Body of pancreas (tissue), 4 donors: ENCODE measurements around the gene SLC24A3. TPM values are rescaled to one million over a fixed set of nuclear protein-coding genes. Genes with fewer than 3 reads are reported as not detected.

Source experiments
- ATAC-seq: fragments of 150-250 bp; one replicate; pipeline ENCODE4 v1.9.1; 2016
- DNase-seq, 4 donors: peaks; one replicate each; pipeline ENCODE4 v3.0.0-alpha.2; 2019
- H3K27ac ChIP-seq, 4 donors: fragments of 200-600 bp; sonication (generic); 1 replicate in 3 of 4; 2 replicates in 1 of 4; pipeline versions ENCODE4 v1.5.1 to v1.6.1; 2016 to 2019; ENCODE audit warnings: mild to moderate bottlenecking in 1 of 4, mixed read lengths in 1 of 4, moderate library complexity in 1 of 4
- H3K27me3 ChIP-seq, 2 donors: fragments of 200-600 bp; sonication (generic); one replicate each; pipeline ENCODE4 v1.6.0; 2016; ENCODE audit warnings: mild to moderate bottlenecking in 1 of 2
- H3K36me3 ChIP-seq, 2 donors: fragments of 200-600 bp; sonication (generic); replicated peaks in 1 of 2; 2 replicates each; pipeline ENCODE4 v1.5.1; 2016; ENCODE audit warnings: low read depth in 2 of 2; ENCODE audit not compliant: insufficient read depth in 1 of 2
- H3K4me1 ChIP-seq: fragments of 200-600 bp; sonication (generic); one replicate; pipeline ENCODE4 v1.6.0; 2016
- H3K4me3 ChIP-seq, 2 donors: fragments of 200-600 bp; sonication (generic); 1 replicate in 1 of 2; 2 replicates in 1 of 2; pipeline ENCODE4 v1.5.1; 2016 to 2019
- H3K9me3 ChIP-seq, 3 donors: fragments of 200-600 bp; sonication (generic); 1 replicate in 2 of 3; 2 replicates in 1 of 3; pipeline ENCODE4 v1.5.1; 2016
- POLR2A ChIP-seq, 3 donors: fragments of 450-650 bp; IDR thresholded peaks; one replicate each; pipeline ENCODE4 v1.6.1; 2016; ENCODE audit warnings: antibody characterized with exemption in 3 of 3, mild to moderate bottlenecking in 2 of 3
- WGBS, 2 donors: methylation state at CpG; one replicate each; pipeline ENCODE4 v1.1.5; 2017; 5-methylcytosine and 5-hydroxymethylcytosine counted together
- intact Hi-C: fragments of 100-400 bp; cut with DNase I; formaldehyde crosslinking; loops from one replicate; pipeline ENCODE4 v1.15.1; 2023
- total RNA-seq, 2 donors: library from RNA; depleted of rRNA; stranded (reverse); fragments of >200 nt; gene quantifications; one replicate each; pipeline ENCODE4 v1.1.0, GENCODE V29; 2016
- TF ChIP-seq, protein P1 (sequence below), 7 experiments: fragments of 450-650 bp in 4 of 7; fragments of 200-600 bp in 3 of 7; sonication (generic) in 3 of 7; IDR thresholded peaks; one replicate each; pipeline ENCODE4 v1.5.1; 2016 to 2019; ENCODE audit warnings: antibody characterized with exemption in 7 of 7

Gene SLC24A3
- total RNA-seq, 2 donors from 2014 or later, result 0.66 to 1.0 TPM

DNA sequence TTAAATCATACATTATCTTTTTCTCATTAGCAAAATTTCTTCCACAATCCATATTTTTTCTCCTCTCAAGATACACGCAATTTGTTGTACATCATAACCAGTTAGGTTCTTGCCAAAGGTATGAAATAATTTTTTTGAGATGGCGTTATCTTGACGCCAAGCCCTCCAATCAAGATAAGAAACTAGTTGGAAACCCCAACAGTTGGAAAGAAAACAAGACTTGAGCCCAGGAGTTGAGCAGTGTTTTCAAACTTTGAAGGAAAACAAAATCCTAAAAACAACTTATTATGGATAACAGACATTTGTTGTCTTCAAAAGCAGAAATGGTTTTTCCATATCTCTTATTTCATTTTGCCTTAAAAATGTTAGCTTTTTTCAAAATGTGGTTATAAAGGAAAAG is 184.8 kb downstream of the SLC24A3 start:
- Histone ChIP-seq H3K27ac (no peak overlapping the region), H3K9me3 (peaks cover 0 to 12% (median 0%) of the 10 kb centered on the region in 3 donors), H3K36me3 (no peaks in the 10 kb centered on the region), H3K4me3 (no peak overlapping the region), H3K27me3 (no peaks in the 10 kb centered on the region), H3K4me1 (no peaks in the 10 kb centered on the region)
- TF ChIP-seq, protein P1, sequence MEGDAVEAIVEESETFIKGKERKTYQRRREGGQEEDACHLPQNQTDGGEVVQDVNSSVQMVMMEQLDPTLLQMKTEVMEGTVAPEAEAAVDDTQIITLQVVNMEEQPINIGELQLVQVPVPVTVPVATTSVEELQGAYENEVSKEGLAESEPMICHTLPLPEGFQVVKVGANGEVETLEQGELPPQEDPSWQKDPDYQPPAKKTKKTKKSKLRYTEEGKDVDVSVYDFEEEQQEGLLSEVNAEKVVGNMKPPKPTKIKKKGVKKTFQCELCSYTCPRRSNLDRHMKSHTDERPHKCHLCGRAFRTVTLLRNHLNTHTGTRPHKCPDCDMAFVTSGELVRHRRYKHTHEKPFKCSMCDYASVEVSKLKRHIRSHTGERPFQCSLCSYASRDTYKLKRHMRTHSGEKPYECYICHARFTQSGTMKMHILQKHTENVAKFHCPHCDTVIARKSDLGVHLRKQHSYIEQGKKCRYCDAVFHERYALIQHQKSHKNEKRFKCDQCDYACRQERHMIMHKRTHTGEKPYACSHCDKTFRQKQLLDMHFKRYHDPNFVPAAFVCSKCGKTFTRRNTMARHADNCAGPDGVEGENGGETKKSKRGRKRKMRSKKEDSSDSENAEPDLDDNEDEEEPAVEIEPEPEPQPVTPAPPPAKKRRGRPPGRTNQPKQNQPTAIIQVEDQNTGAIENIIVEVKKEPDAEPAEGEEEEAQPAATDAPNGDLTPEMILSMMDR (IDR thresholded peaks at IDR 0.05), result no peak
- TF ChIP-seq POLR2A (IDR thresholded peaks at IDR 0.05), result no peak
- intact Hi-C loops, result no loop called here
- DNase-seq, result no peak
- no peak for ATAC-seq
- WGBS, 2 donors, result 12 to 20% methylated on average over 3 of the region's 3 CpGs

DNA sequence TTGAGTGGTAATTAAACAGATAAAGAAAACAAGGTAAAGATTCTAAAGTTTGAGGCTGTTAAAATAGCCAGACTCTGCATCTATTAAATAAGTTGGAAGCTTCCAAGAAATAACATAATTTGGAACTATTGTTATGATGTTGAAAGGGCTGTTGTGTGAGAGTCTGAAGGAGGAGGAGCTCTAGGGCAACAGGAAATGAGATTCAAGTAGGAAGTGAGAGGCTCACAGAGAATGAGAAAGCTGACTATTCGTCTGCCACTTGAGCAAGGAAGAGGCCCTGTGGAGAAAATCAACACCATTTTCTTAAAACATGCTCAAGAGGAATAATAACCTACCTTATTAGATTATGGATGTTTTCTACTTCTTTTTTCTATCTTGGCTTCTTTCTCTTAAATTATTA is 185.2 kb downstream of the SLC24A3 start:
- TF ChIP-seq, protein P1 (IDR thresholded peaks at IDR 0.05), result no peak
- no peak for TF ChIP-seq POLR2A (IDR thresholded peaks at IDR 0.05)
- Histone ChIP-seq H3K4me3 (no peak overlapping the region), H3K27ac (no peak overlapping the region), H3K4me1 (no peaks in the 10 kb centered on the region), H3K36me3 (no peaks in the 10 kb centered on the region), H3K27me3 (no peaks in the 10 kb centered on the region), H3K9me3 (peaks cover 0 to 12% (median 0%) of the 10 kb centered on the region in 3 donors)
- intact Hi-C loops, result no loop called here
- no peak for DNase-seq
- WGBS, 2 donors, result 37 to 47% methylated on average over 1 of the region's 1 CpG
- ATAC-seq, result no peak

DNA sequence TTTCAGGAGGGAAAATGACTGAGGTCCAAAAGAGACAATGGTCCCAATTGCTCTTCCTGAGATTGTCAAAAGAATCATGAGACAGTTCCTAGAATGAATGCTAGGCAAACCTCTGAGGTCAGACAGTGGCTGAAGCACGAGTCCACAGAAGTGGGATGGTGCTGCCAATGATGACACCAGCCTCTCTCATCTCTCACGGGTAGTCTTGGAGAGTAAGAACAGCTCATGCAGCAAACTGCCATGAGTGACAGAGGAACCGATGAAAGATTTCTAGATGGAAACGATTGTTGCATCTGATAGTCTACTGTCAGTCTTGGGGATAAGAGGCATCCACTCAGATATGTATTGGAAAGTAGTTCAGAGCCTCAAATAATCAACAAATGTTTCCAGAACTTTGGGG is 188.7 kb downstream of the SLC24A3 start:
- WGBS, 2 donors, result 59 to 63% methylated on average over 4 of the region's 4 CpGs

DNA sequence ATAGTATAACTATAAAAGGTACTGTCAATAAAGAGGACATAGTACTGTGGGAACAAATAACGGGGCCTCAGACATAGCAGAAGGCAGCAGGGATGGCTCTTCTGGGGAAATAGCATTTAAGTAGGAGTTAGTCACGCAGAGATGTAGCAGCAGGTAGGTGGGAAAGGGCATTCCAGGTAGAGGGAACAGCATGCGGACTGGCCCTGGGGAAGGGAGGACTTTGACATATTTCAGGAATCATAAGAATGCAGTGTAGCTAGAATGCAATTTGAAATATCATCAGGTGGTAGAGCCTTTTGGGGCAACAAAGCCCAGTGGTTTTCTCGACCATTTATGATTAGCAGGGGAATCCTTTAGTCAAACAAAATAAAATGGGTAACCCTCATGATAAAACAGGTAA is 191.1 kb downstream of the SLC24A3 start:
- Histone ChIP-seq H3K4me1 (no peaks in the 10 kb centered on the region), H3K36me3 (no peaks in the 10 kb centered on the region), H3K9me3 (peaks cover 0 to 7% (median 0%) of the 10 kb centered on the region in 3 donors), H3K27me3 (no peaks in the 10 kb centered on the region), H3K4me3 (no peak overlapping the region), H3K27ac (no peak overlapping the region)
- 62 to 64% methylated on average over 4 of the region's 4 CpGs for WGBS, 2 donors
- TF ChIP-seq, protein P1 (IDR thresholded peaks at IDR 0.05), result no peak
- no peak for TF ChIP-seq POLR2A (IDR thresholded peaks at IDR 0.05)
- intact Hi-C loops, result no loop called here
- ATAC-seq (no peak), DNase-seq (no peak)

More for the DNA sequence above, 188.7 kb downstream of the SLC24A3 start:
- DNase-seq (no peak), ATAC-seq (no peak)
- TF ChIP-seq, protein P1 (IDR thresholded peaks at IDR 0.05), result no peak
- no peak for TF ChIP-seq POLR2A (IDR thresholded peaks at IDR 0.05)
- intact Hi-C loops, result no loop called here
- no peaks in the 10 kb centered on the region for H3K36me3 ChIP-seq
- peaks cover 0 to 12% (median 0%) of the 10 kb centered on the region in 3 donors for H3K9me3 ChIP-seq
- no peak overlapping the region for H3K27ac ChIP-seq
- H3K27me3 ChIP-seq, result no peaks in the 10 kb centered on the region
- no peak overlapping the region for H3K4me3 ChIP-seq
- no peaks in the 10 kb centered on the region for H3K4me1 ChIP-seq

DNA sequence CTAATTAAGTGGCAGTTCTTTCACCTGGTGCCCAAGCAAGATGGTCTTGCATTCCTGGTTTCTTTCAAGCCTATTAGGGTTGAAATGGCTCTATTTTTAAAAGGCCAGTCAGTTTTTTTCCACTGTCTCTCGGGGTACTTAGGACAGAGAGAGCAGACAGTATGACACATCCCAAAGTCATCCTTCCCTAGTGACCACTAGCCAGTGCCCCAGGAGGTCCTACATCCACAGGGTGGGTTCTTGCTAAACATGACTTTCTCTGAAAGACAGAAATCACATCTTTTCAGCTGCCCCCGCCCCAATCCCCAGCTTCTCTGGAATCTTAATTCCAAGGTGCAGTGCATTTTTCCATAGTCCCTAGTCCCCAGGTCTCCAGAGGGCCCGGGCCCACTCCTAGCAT is 192.4 kb downstream of the SLC24A3 start:
- Histone ChIP-seq H3K4me3 (no peak overlapping the region), H3K4me1 (no peaks in the 10 kb centered on the region), H3K27ac (no peak overlapping the region), H3K36me3 (no peaks in the 10 kb centered on the region), H3K27me3 (no peaks in the 10 kb centered on the region), H3K9me3 (no peaks in the 10 kb centered on the region)
- TF ChIP-seq POLR2A (IDR thresholded peaks at IDR 0.05), result no peak
- TF ChIP-seq, protein P1 (IDR thresholded peaks at IDR 0.05), result no peak
- intact Hi-C loops, result no loop called here
- ATAC-seq, result no peak
- DNase-seq, result no peak
- WGBS, 2 donors, result 44 to 48% methylated on average over 3 of the region's 3 CpGs
